GM12891 (cell line): ENCODE measurements around the gene ITPRID2.

Experiments used
- PAX5 ChIP-seq: IDR thresholded peaks from 2 replicates; pipeline ENCODE4 v1.6.1; 2011; ENCODE audit warnings: low read length, moderate library complexity, mild to moderate bottlenecking; ENCODE audit not compliant: insufficient read depth, severe bottlenecking
- POLR2A ChIP-seq: IDR thresholded peaks from 2 replicates; pipeline ENCODE4 v1.6.1; 2011; ENCODE audit warnings: low read depth, low read length, control low read depth
- POLR2AphosphoS5 ChIP-seq: IDR thresholded peaks from 2 replicates; pipeline ENCODE4 v1.6.1; 2011; ENCODE audit warnings: low read depth, low read length, control low read depth
- POU2F2 ChIP-seq: IDR thresholded peaks from 2 replicates; pipeline ENCODE4 v1.6.1; 2011; ENCODE audit warnings: low read depth, mild to moderate bottlenecking, control low read depth, low read length, moderate library complexity
- SPI1 ChIP-seq: IDR thresholded peaks from 2 replicates; pipeline ENCODE4 v1.6.1; 2011; ENCODE audit warnings: low read depth, low read length, control low read depth
- TAF1 ChIP-seq: IDR thresholded peaks from 2 replicates; pipeline ENCODE4 v1.6.1; 2011; ENCODE audit warnings: low read depth, low read length, control low read depth

- TF ChIP-seq POLR2A (no peak), POLR2AphosphoS5 (no peak), POU2F2 (no peak), SPI1 (no peak), TAF1 (no peak), PAX5 (no peak)
Measured at GRCh38 chr2:181847702-181848101, 43.8 kb upstream of the ITPRID2 start.
